Cardiac fibroblast (primary cell): ENCODE measurements around the gene EIF2B4.
A peak's percentile ranks its signal among the peaks of the same experiment; 100 is the strongest.

Experiments
- DNase-seq, 2 donors: peaks; one replicate each; pipeline versions ENCODE4 v3.0.0 to v3.0.0-alpha.2; 2010; ENCODE audit warnings: low read depth in 2 of 2
- H3K4me3 ChIP-seq, 2 donors: replicated peaks in 1 of 2; 1 replicate in 1 of 2; 2 replicates in 1 of 2; pipeline ENCODE4 v1.5.1; 2011; ENCODE audit warnings: low read depth in 2 of 2, low read length in 2 of 2, mild to moderate bottlenecking in 2 of 2, moderate library complexity in 1 of 2
- CTCF ChIP-seq: IDR thresholded peaks from one replicate; pipeline ENCODE4 v1.5.1; 2011; ENCODE audit warnings: low read depth, mild to moderate bottlenecking, low read length, inconsistent platforms

EIF2B4 gene

GRCh38 chr2:27380626-27381545, 10.7 kb upstream of the EIF2B4 start, which contains the start of gene ZNF513:
Gene ZNF513 (minus strand): TSS chr2:27380734. CDS start chr2:27380526, 208 bp downstream.
- peak within 1 kb of the TSS; percentile 75 to 78 for H3K4me3 ChIP-seq
- no peak for TF ChIP-seq CTCF
- DNase-seq = peak; percentile 95 to 98

DNA sequence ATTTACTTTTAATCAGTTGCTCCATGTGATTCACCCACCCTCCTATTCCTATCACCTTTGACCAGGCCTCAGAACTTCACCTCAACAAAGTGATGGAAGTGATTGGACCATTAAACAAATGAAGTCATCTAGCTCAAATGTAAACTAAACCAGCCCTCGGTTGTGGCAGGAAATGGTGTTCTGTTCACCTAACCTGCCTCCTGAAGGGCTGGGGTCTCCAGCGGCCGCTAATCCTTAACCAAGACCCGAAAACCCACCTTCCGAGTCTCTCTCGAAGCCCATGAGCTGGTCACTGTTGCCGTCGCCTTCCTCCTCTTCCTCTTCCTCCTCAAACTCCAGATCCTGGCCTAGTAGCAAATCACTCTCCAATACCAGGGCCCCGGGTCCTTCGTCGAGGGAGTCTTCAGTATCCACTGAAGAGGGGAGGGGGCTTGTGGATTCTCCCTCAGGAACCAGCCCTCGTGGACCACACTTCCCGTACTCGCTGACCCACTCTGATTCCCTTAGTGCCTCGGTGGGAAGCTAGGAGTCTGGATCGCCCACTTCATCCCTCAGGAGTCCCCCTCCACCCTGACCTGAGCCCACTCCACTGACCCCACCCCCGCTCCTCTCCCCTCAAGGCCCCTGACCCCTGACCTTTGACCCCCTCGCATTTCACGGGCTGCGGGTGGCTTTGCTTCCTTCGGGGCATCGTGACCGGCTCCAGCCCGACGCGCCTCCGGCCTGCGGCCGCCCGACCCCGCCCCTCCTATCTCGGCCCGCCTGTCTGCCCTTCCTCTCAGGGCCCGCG, 9.9 kb upstream of the EIF2B4 start:
- no peak for TF ChIP-seq CTCF
- H3K4me3 ChIP-seq = peak overlapping the region; percentile 75 to 78
- DNase-seq = peak; percentile 21 to 50

GRCh38 chr2:27379383-27379835, 9.3 kb upstream of the EIF2B4 start:
- peak overlapping the region; percentile 75 to 78 for H3K4me3 ChIP-seq
- DNase-seq = no peak
- TF ChIP-seq CTCF = no peak

GRCh38 chr2:27378809-27379290, 8.7 kb upstream of the EIF2B4 start:
- DNase-seq = no peak
- H3K4me3 ChIP-seq = peak overlapping the region in 1 of 2 donors; percentile 78
- no peak for TF ChIP-seq CTCF

DNA sequence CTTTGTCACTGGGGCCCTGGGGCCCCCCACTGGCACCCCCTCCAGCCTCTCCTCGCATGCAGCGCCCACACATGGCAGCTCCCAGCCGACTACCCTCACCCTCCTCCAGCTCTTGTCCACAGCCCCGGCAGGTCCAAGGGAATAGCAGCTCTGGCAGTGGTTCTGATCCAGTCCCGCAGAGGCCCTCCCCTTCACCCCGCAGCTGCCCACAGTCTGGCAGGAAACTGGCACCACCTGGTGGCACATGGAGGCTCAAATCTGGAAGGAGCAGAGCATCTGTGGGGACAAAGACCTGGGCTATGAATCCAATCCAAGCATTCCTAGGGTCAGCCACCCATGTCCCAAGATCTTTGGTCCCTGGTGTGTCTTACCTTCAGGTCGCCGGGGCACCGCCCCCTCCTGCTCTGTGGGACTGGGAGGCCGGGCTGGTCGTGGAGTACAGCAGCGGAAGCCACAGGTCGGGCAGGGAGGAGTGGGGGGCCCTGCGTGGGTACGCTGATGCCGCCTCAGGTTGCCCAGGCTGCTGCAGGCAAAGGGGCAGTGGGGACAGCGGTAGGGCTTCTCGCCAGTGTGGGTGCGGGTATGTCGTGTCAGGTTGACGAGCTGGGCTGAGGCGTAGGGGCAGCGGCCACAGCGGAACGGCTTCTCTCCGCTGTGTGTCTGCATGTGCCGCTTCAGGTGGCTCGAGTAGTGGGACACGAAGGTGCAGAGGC, 8.1 kb upstream of the EIF2B4 start:
- TF ChIP-seq CTCF = no peak
- peak in 1 of 2 donors; percentile 30 for DNase-seq
- H3K4me3 ChIP-seq = no peak overlapping the region

DNA sequence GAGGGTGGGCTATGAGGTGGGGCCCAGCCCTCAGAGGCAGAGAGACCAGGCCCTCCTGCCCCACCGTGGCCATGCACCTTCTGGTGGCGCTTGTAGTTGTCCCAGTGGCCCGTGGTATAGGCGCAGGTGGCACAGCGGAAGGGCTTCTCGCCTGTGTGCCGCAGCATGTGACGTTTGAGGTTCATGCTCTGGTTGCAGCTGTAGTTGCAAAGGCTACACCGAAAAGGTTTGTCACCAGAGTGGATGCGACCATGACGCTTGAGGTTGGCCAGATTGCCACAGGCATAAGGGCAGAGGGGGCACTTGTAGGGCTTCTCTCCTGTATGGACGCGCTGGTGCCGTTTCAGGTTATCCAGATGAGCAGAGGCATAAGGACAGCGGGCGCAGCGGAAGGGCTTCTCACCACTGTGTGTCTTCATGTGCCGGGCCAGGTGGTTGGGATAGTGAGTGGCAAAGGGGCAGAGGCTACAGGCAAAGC, 7.5 kb upstream of the EIF2B4 start:
- TF ChIP-seq CTCF = no peak
- H3K4me3 ChIP-seq = no peak overlapping the region
- DNase-seq = no peak
